Renal pelvis (tissue), 4 donors: Measurements from ENCODE around the gene RMRP. TPM values are rescaled to one million over a fixed set of nuclear protein-coding genes. Genes with fewer than 3 reads are reported as not detected.
"Not testable (repeated sequence)": the region's sequence is repeated elsewhere in the genome, so short reads cannot be mapped to it uniquely, and the experiment has no call there.

ENCODE experiments used
- DNase-seq: peaks from one replicate; pipeline ENCODE4 v3.0.0-alpha.2; 2013
- polyA plus RNA-seq, 3 donors: library from polyadenylated mRNA; unstranded; fragments of 120-200 nt; gene quantifications; one replicate each; pipeline ENCODE4 v1.2.1, GENCODE V29; 2013; ENCODE audit not compliant: insufficient read length in 3 of 3

The RMRP gene
- polyA plus RNA-seq, 3 donors: not detected

- DNase-seq: no peak
Measured at GRCh38 chr9:35643046-35643445, 14.8 kb downstream of the RMRP start.

DNA sequence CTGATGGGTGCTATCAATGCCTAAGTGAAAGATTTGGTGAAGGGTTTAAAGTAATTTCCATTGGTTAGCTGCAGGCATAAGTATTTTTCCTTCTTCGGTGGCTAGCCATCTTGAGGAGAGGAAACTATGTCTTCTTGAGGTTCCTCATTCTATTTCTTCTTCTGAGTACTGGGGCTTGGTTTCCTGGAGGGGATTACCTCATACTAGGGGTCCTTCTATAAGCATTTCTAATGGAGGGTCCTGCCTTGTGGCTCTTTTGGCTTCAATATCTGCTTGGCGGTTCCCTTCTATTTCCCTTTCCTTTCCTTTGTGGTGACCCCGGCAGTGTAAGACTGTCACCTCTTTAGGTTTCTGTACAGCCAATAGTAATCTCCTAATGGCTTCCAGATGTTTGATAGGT, 16.3 kb downstream of the RMRP start:
- not testable (repeated sequence) for DNase-seq

GRCh38 chr9:35640431-35640830, 17.4 kb downstream of the RMRP start:
- DNase-seq: not testable (repeated sequence)

DNA sequence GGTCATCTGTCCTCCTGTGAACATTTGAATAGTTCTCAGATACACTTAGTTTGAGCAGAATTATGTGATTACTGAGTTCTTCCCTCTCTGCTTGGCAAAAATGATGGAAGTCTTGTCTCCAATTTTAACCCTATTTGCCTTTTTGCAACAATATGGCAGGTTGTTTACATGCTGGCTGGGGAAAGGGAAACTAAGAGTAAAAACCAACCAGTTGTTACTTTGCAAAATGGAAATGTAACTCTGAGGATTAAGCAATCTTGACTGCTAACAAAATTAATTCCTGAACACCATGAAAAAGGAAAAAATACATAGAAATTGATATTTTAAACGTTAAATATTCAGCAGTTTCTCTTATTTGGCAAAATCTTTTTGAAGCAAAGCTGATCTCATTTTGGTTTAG, 18.2 kb downstream of the RMRP start:
- no peak for DNase-seq

GRCh38 chr9:35639225-35639624, 18.6 kb downstream of the RMRP start:
- DNase-seq: not testable (repeated sequence)

DNA sequence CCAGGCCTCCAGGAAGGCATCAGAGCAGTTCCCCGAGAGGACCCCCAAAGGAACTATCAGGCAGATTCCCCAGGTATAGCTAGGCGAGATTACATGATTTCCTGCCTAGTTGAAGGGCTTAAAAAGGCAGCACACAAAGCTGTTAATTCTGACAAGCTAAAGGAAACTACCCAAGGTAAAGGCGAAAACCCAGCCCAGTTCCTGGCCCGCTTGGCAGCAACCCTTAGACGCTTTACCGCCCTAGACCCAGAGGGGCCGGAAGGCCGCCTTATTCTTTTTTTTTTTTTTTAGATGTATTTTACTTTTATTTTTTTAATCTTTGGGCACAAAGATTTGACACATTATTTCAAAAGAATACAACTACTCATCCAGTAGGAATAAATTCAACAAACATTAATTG, 19.1 kb downstream of the RMRP start:
- not testable (repeated sequence) for DNase-seq

DNA sequence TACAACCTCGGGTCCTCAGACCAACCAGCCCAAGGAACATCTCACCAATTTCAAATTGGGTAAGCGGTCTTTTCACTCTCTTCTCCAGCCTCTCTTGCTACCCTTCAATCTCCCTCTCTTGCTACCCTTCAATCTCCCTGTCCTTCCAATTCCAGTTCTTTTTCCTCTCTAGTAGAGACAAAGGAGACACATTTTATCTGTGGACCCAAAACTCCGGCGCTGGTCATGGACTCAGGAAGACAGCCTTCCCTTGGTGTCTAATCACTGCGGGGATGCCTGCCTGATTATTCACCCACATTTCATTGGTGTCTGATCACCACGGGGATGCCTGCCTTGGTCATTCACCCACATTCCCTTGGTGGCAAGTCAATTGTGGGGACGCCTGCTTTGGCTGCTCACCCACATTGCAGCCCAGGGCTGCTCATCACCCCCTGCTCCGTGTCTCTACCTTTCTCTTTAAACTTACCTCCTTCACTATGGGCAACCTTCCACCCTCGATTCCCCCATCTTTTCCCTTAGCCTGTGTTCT, 20.3 kb downstream of the RMRP start:
- not testable (repeated sequence) for DNase-seq

GRCh38 chr9:35636877-35637246, 21.0 kb downstream of the RMRP start:
- DNase-seq: not testable (repeated sequence)

DNA sequence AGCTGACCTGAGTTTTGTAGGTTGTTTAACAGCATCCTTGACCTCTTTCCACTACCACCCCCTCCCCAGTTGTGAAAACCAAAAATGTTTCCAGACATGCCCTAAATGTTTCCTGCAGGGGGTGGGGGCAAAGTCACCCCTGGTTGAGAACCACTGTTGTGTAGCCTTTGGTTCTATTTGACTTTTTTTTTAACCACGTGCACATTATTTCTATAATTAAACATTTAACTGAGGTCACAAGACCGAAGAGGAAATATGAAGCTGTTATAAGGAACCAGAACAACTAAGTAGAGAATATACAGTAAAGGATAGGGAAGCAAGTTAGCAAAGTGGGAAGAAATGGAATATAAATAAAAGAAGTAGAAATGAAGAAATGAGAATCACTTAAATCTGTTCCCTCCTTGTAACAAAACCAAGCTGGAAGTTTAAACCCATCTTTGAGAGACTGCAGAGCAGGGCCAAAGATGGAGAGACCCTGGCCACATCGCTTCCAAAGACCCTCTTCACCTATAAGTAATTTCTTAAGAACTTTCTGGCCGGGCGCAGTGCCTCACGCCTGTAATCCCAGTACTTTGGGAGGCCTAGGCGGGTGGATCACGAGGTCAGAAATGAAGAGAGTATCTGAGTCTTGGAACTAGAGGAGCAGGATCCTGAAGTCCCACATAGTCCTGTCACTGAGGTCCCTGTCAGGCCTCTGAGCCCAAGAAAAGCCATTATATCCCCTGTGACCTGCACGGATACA, 21.5 kb downstream of the RMRP start:
- DNase-seq: no peak

DNA sequence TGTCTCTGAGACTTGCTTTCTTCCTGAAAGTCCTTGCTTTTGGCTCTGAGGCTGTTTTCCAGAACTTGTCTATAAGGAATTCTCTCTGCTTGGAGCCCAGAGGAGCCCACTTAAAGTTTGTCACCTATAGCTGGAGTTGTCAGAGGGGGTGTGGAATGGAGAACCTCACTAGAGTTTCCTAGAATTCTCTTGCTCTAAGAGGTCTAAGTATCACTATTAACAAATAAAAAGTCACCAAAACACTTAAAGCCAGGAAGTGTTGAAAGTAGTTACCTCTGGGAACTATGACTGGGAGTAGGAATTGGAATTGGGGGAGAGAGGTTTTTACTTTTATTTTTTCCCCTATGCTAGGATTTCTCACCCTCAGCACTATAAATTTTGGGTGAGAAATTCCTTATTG, 22.1 kb downstream of the RMRP start:
- no peak for DNase-seq

DNA sequence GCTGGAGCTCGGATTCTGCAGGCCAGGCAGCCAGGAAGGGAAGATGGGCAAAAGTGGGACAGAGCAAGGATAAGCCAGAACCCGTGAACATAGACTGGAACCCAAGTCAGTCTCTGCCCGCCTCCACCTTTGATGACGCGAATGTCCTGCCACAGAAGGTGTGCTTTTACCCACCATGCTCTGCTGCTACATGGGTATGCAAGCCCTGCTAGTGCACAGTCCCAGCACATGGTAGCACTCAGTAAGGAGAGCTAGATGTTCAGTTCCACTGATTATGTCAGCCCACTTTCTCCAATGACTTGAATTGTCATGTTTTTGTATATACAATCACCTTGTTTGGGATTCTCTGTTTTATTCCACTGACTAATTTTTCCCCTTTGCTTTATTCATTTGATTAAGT, 28.2 kb downstream of the RMRP start:
- DNase-seq: no peak

DNA sequence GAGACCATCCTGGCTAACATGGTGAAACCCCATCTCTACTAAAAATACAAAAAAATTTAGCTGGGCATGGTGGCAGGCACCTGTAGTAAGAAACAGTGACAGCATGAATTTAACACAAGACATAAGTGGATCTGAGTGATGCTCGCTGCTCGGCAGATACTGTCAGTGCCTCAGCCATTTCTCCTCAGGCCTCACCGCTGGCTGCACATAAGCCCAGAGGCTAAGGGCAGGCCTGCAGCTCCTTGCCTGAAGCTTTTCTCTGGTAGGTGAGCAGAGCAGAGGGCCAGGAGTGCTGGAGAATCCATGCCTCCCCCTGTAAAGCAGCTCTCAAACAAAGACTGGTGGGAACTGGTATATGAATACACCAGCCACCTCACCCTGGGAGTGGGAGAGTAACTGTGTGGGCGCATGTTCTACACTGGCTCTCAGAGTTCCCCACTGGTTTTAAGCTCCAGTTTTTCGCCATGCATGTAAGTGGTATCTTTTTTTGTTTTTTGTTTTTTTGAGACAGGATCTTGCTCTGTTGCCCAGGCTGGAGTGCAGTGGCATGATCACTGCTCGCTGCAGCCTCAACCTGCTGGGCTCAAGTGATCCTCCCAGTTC, 29.3 kb downstream of the RMRP start:
- DNase-seq: no peak

- DNase-seq: no peak
Measured at GRCh38 chr9:35627575-35627974, 30.2 kb downstream of the RMRP start.

GRCh38 chr9:35619800-35620158, 38.0 kb downstream of the RMRP start:
- no peak for DNase-seq

DNA sequence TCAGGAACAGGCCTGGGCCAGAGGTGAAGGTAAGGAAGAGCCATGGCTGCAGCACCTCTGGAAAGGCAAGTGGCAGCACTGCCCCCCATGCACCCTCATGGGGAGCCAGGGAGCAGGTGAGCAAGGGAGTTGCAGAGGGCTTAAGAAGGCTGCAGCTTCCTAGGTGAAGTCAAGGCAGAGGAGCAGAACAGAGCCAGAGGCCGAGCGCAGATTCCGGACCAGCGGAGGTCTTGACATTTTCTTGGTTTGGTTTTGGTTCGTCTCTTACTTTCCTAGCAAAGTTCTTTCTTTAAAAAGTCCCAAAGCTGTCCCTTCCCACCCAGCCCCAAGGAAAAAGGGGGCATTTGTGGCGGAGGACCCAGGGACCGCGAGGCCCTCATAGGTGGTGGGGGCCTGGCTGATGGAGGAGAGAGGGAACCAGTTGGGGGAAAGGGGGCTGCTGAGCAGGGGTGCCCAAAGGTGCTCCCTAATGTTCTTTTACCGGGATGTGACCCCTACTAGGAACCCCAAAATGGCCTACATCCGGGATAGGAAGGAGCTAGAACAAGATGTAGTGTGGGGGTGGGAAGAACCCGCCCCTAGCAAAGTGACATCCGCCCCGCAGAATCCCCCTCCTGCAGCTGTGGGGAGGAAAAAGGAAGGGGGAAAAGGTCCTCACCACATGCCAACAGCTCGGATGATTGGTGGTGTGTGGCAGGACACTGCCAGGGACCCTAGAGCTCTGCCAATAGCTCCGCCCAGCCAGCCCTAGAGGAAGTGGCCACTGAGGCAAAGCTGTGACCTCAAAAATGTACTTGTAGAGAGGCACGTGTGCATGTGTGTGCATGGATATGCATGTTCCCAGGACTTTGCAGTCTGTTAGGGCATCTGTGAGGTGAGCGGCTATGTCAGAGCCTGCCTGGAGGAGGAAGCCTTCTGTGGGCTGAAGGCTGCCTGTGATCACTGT, 38.7 kb downstream of the RMRP start:
- DNase-seq: no peak

DNA sequence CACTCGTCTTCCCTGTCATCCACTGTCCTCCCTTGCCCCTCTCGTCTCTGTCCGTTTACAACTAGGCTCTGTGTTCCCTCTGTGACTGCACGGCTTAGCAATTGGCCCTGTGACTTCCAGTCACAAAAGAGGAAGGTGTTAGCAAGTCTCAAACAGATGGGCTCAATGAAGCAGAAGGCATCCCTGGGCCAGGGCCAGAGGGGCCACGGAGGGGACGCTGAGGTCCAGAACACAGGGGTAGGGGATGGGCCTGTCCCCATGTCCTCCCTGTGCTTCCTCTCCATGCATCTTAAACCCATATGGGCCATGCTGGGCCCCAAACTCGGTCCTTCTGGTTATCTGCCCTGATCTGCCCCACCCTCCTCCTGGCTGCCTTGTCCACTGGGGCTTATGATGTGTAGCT, 39.5 kb downstream of the RMRP start, which contains the start of gene CD72:
CD72 (minus strand) TSS at position 89 of the 403 bp plus-strand sequence. CDS start 110 bp downstream, outside the sequence.
- DNase-seq: no peak

DNA sequence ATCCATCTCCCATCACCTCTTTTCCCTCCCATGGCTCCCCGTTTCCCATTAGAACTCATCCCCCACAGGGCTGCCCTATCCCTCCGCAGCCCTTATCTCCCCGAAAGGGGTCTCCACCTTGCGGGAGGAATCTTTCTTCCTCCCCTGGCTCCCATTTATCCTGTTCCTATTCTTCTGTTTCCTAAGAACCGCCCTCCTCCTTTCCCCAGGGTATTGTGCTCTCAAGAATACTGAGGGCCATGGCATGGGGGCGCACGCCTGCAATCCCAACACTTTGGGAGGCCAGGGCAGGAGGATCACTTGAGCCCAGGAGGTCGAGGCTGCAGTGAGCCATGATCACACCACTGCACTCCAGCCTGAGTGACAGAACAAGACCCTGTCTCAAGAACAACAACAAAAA, 40.3 kb downstream of the RMRP start:
- DNase-seq: no peak

DNA sequence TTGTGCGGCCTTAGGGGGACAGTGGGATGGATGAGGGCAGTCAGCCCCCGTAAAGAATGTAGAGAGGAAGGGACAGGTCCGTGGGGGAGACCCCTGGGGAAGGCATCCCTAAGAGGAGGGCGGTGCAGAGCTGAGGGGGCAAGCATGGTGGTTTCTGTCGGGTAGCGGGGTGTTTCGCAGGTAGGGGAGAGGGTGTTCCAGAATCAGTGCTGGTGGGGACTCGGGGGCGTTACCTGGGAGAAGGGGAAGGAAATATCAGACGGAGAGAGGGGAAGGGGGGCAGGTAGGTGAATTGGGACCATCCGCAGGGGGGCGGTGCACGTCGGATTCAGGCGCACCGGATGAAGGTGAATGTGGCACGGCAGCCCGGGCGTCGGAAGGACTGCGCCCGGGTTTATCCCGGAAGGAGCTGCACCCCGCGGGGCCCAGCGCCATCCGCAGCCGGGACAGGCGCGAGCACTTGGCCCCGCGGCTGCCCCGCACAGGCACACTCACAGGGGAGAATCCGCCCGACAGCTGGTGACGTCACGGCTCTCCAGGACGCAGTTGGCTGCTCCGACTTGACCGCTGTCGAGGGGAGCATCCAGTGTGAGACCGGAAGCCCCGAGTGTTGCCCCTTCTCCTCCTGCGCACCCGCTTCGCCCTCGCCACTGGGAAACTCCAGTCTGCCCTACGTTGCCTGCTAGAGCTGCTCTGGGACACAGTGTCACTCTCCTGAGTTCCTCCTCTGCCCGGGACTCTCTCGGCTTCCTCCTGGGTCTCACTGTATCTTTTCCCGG, 40.9 kb downstream of the RMRP start:
- DNase-seq: peak; percentile 43

- DNase-seq: no peak
Measured at GRCh38 chr9:35615981-35616680, 41.7 kb downstream of the RMRP start.

GRCh38 chr9:35612843-35613242, 45.0 kb downstream of the RMRP start:
- no peak for DNase-seq

DNA sequence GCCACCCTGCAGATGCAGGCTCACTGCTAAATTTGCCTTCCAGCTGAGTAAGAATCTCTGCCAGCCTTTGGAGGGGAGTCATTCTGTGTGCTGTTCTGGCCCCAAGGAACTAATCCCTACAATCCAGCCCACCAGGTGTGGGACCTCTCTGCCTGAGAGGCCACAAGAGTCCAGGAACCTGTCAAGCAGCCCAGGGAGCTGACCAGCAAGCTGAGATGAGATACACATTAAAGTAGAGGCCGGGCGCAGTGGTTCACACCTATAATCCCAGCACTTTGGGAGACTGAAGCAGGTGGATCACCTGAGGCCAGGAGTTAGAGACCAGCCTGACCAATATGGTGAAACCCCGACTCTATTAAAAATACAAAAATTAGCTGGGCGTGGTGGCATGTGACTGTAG, 45.8 kb downstream of the RMRP start:
- not testable (repeated sequence) for DNase-seq
